GM12878 (cell line): Measurements from ENCODE around the gene RARA. TPM values are rescaled to one million over a fixed set of nuclear protein-coding genes. Genes with fewer than 3 reads are reported as not detected.

Source experiments
- ATAC-seq: fragments of 200-7000 bp; cut with Tn5 transposase; 3 replicates; pipeline ENCODE4 v1.9.1; 2020; ENCODE audit warnings: mild to moderate bottlenecking, moderate library complexity
- BruUV-seq: library from RNA; stranded (reverse); fragments of 400-500 nt; replicated peaks from 2 replicates; lab custom pipeline; 2021; lab: Mats Ljungman, UMichigan
- CTCF ChIA-PET: fragments of 300-600 bp; sonication (Branson Sonifier 250); formaldehyde crosslinking; extraction: SDS; loops from one replicate; lab custom pipeline; 2021; ENCODE audit warnings: inconsistent platforms; lab: Yijun Ruan, JAX
- POLR2A ChIA-PET: fragments of 350-600 bp; formaldehyde crosslinking; extraction: SDS; loops from one replicate; lab custom pipeline; 2021; ENCODE audit warnings: inconsistent platforms; lab: Charles Lee
- RAD21 ChIA-PET: fragments of 300-600 bp; sonication (Branson Sonifier 250); formaldehyde crosslinking; loops from one replicate; lab custom pipeline; 2023; ENCODE audit warnings: antibody characterized with exemption; ENCODE audit not compliant: unreplicated experiment; lab: Charles Lee
- SMC1A ChIA-PET: fragments of 300-600 bp; sonication (Branson Sonifier 250); formaldehyde crosslinking; loops from one replicate; lab custom pipeline; 2023; ENCODE audit not compliant: unreplicated experiment, uncharacterized antibody; lab: Charles Lee
- DNase-seq: peaks from one replicate; pipeline ENCODE4 v3.0.0-alpha.2; 2011; ENCODE audit warnings: low read depth, low spot score
- FAIRE-seq: peaks from 3 replicates; lab custom pipeline; 2011; peaks lifted over from hg19 to GRCh38; lab: Jason Lieb, UNC
- H2AFZ ChIP-seq: 2 replicates; pipeline ENCODE4 v1.6.0; 2011; ENCODE audit warnings: low read depth, low read length, control low read depth; ENCODE audit not compliant: control insufficient read depth
- H3K27ac ChIP-seq: 2 replicates; pipeline ENCODE4 v1.5.1; 2011; ENCODE audit warnings: control low read depth; ENCODE audit not compliant: control insufficient read depth, insufficient read depth
- H3K27me3 ChIP-seq, 2 experiments: replicated peaks in 1 of 2; 2 replicates each; pipeline versions ENCODE4 v1.6.0 to v1.6.1; 2011; ENCODE audit warnings: low read length in 1 of 2; ENCODE audit not compliant: control insufficient read depth in 2 of 2, insufficient read depth in 2 of 2
- H3K36me3 ChIP-seq, 2 experiments: 2 replicates each; pipeline ENCODE4 v1.5.1; 2011; ENCODE audit warnings: low read length in 1 of 2; ENCODE audit not compliant: control insufficient read depth in 2 of 2, insufficient read depth in 2 of 2
- H3K4me1 ChIP-seq: 2 replicates; pipeline ENCODE4 v1.6.1; 2011; ENCODE audit warnings: mild to moderate bottlenecking, low read length, moderate library complexity, mixed read lengths; ENCODE audit not compliant: control insufficient read depth, insufficient read depth
- H3K4me2 ChIP-seq: 2 replicates; pipeline ENCODE4 v1.6.0; 2011; ENCODE audit warnings: control low read depth; ENCODE audit not compliant: control insufficient read depth, insufficient read depth
- H3K4me3 ChIP-seq: fragments of 200-600 bp; sonication (generic); 2 replicates; pipeline ENCODE4 v1.5.1; 2016
- H3K79me2 ChIP-seq: 2 replicates; pipeline ENCODE4 v1.6.0; 2011; ENCODE audit warnings: low read length; ENCODE audit not compliant: control insufficient read depth, insufficient read depth
- H3K9ac ChIP-seq: 2 replicates; pipeline ENCODE4 v1.8.0; 2011; ENCODE audit warnings: low read length, control low read depth, mixed read lengths; ENCODE audit not compliant: control insufficient read depth, insufficient read depth
- H3K9me3 ChIP-seq: replicated peaks from 3 replicates; pipeline ENCODE4 v1.5.1; 2011; ENCODE audit warnings: mild to moderate bottlenecking, low read length; ENCODE audit not compliant: control insufficient read depth, insufficient read depth
- H4K20me1 ChIP-seq: 2 replicates; pipeline ENCODE4 v1.6.0; 2011; ENCODE audit not compliant: control insufficient read depth, insufficient read depth
- E4F1 ChIP-seq: fragments of 450-650 bp; IDR thresholded peaks from 2 replicates; pipeline ENCODE4 v1.6.1; 2018; ENCODE audit warnings: borderline replicate concordance, mild to moderate bottlenecking; ENCODE audit not compliant: partially characterized antibody
- EZH2 ChIP-seq: IDR thresholded peaks from 2 replicates; pipeline ENCODE4 v1.6.1; 2012; ENCODE audit warnings: low read depth, mild to moderate bottlenecking, control low read depth, inconsistent platforms, low read length, borderline replicate concordance; ENCODE audit not compliant: control insufficient read depth
- HCFC1 ChIP-seq: fragments of 150-350 bp; IDR thresholded peaks from 2 replicates; pipeline ENCODE4 v1.6.1; 2014; ENCODE audit warnings: low read length
- IKZF2 ChIP-seq, 2 experiments: fragments of 450-650 bp; IDR thresholded peaks; 2 replicates each; pipeline ENCODE4 v1.6.1; 2017; ENCODE audit warnings: mild to moderate bottlenecking in 2 of 2, moderate library complexity in 2 of 2
- JUNB ChIP-seq: IDR thresholded peaks from 2 replicates; pipeline ENCODE4 v1.6.1; 2016; ENCODE audit warnings: antibody characterized with exemption, mild to moderate bottlenecking
- KAT2A ChIP-seq: conservative IDR thresholded peaks from 2 replicates; pipeline ENCODE4 v1.6.1; 2011; ENCODE audit warnings: low read depth, low read length; ENCODE audit not compliant: control insufficient read depth
- NR2C1 ChIP-seq: fragments of 450-650 bp; IDR thresholded peaks from 2 replicates; pipeline ENCODE4 v1.6.1; 2017; ENCODE audit warnings: antibody characterized with exemption, mild to moderate bottlenecking, moderate library complexity
- POU2F2 ChIP-seq: IDR thresholded peaks from 3 replicates; pipeline ENCODE4 v1.6.1; 2011; ENCODE audit warnings: low read depth, mild to moderate bottlenecking, low read length, borderline replicate concordance
- RAD51 ChIP-seq: fragments of 450-650 bp; IDR thresholded peaks from 2 replicates; pipeline ENCODE4 v1.6.1; 2016; ENCODE audit warnings: moderate library complexity, mild to moderate bottlenecking, inconsistent platforms
- SP1 ChIP-seq: IDR thresholded peaks from one replicate; pipeline ENCODE4 v1.6.1; 2011; ENCODE audit warnings: low read depth, low read length
- SPI1 ChIP-seq: IDR thresholded peaks from 2 replicates; pipeline ENCODE4 v1.6.1; 2011; ENCODE audit warnings: low read depth, mild to moderate bottlenecking, low read length, moderate library complexity, borderline replicate concordance; ENCODE audit not compliant: insufficient read depth
- STAT1 ChIP-seq: fragments of 450-650 bp; conservative IDR thresholded peaks from 2 replicates; pipeline ENCODE4 v1.6.1; 2014; ENCODE audit warnings: antibody characterized with exemption, mild to moderate bottlenecking
- TCF3 ChIP-seq: IDR thresholded peaks from 2 replicates; pipeline ENCODE4 v1.6.1; 2012; ENCODE audit warnings: low read depth, mild to moderate bottlenecking, low read length, borderline replicate concordance; ENCODE audit not compliant: insufficient read depth
- WGBS: methylation state at CpG from one replicate; pipeline ENCODE4 v1.1.6; 2016; ENCODE audit warnings: low lambda C conversion rate; ENCODE audit not compliant: insufficient replicate concordance, insufficient coverage; ENCODE audit errors: missing lambda C conversion rate; 5-methylcytosine and 5-hydroxymethylcytosine counted together
- in situ Hi-C: fragments of 300-500 bp; cut with MboI; formaldehyde crosslinking; loops from 9 replicates; pipeline ENCODE4 v1.14.3; 2018; ENCODE audit warnings: mixed read lengths
- intact Hi-C: fragments of 100-400 bp; cut with micrococcal nuclease; formaldehyde crosslinking; loops from one replicate; pipeline ENCODE4 v1.14.2; 2022; ENCODE audit not compliant: unreplicated experiment
- polyA plus RNA-seq, 11 experiments: library from polyadenylated mRNA; depleted of rRNA in 4 of 11; unstranded in 6 of 11; stranded (reverse) in 5 of 11; fragments of >200 nt; fragmentation: Nextera tagmentation in 4 of 11; fragmentation: Illumina TruSeq in 1 of 11; extraction: Ambion mirVana in 4 of 11; extraction: Trizol in 1 of 11; gene quantifications; 1 replicate in 1 of 11; 2 replicates in 10 of 11; pipeline versions ENCODE4 v1.2.1 to v1.2.3, GENCODE V29; 2011 to 2016; ENCODE audit warnings: inconsistent platforms in 2 of 11, missing spikeins in 2 of 11, low read depth in 1 of 11
- total RNA-seq, 4 experiments: library from RNA; depleted of rRNA in 3 of 4; stranded (reverse); fragments of >200 nt in 3 of 4; fragmentation: Illumina TruSeq in 1 of 4; extraction: Trizol in 1 of 4; gene quantifications; 2 replicates each; pipeline versions ENCODE4 v1.2.1 to v1.2.3, GENCODE V29; 2013 to 2021
- TF ChIP-seq, protein P1 (sequence below): fragments of 450-650 bp; formaldehyde crosslinking; IDR thresholded peaks from 2 replicates; pipeline ENCODE4 v1.4.0; 2022; ENCODE audit warnings: mild to moderate bottlenecking, moderate library complexity

The RARA gene
- total and polyA plus RNA-seq, 10 of the 15 experiments (the other 5 are each of a cell fraction or from before 2014, with no cell fraction given) = 0.13 to 33.6 (median 13.6) TPM

DNA sequence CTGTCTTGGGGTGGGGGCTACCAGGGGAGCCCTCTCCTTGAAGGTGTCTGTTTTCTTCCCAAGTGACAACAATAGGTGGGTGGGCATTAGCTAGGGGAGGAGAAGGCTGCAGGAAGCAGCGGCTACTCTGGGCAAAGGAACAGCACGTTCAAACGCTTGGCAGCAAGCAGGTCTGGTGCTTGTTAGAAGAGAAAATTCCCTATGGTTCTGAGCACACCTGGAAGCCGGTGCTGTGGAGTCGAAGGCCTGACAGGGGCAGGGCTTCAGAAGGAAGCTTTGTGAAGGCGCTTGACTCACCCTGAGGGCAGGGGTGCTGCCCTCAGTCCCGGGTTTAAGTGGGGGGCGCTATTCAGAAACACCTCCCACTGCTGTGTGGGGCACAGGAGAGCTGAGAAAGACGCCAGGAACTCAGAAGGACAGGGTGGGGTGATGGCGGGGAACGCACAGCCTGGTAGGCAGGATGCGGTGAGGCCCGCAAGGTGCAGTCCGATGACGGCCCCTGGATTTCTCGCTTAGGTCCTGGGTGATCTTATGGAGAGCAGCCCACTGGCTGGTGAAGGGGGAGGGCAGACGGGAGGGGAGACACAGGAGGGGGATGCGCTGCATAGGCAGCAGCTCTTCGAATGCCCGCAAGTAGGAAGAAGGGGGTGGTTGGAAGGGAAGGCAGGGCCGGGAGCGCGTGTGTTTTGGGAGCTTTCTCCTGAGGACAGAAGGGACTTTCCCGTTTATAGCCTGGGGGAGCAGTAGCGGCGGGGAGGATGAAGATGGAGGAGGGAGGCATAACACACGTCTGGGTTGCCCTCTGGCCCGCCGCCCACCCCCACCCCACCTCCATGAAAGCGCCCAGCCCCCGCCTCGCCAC lies 52.3 kb downstream of the RARA start:
- WGBS = 58% methylated on average over 24 of the region's 32 CpGs
- Histone ChIP-seq H3K9me3 (no peaks in the 10 kb centered on the region; the same call in 2 of the 3 replicates), H3K27ac (no peak overlapping the region), H3K4me1 (no peaks in the 10 kb centered on the region; the same call in none of the 2 replicates), H3K36me3 (peaks cover 0 to 2% of the 10 kb centered on the region in 2 experiments; a peak in 1 of 4 replicates), H3K4me3 (no peak overlapping the region), H3K4me2 (no peak overlapping the region), H2AFZ (no peak overlapping the region), H3K27me3 (peaks cover 0 to 2% of the 10 kb centered on the region in 2 experiments; a peak in 1 of 4 replicates), H4K20me1 (no peaks in the 10 kb centered on the region), H3K79me2 (no peaks in the 10 kb centered on the region), H3K9ac (no peak overlapping the region)
- intact Hi-C loops = loop anchor here (5.0 kb wide), 2 partner anchors 81 to 186 kb away; partner anchors contain the start of gene IGFBP4
- FAIRE-seq = no peak
- POLR2A ChIA-PET = interaction anchor here (2.2 to 2.3 kb wide), 2 partner anchors 53 to 170 kb away, joined by 5 read pairs; no protein-coding TSS in a partner anchor
- BruUV-seq = no TSS peak
- CTCF ChIA-PET = interaction anchor here (0.6 to 5.9 kb wide), 14 partner anchors 15 to 285 kb away, joined by 3 to 75 read pairs (median 4); partner anchors contain the start of gene TOP2A
- no peak for ATAC-seq
- no peak for DNase-seq
- in situ Hi-C loops = no loop called here
- TF ChIP-seq HCFC1 (no peak), NR2C1 (no peak), E4F1 (no peak), IKZF2 (IDR thresholded peaks at IDR 0.05) (no peak), SPI1 (no peak), POU2F2 (no peak), TCF3 (no peak), SP1 (no peak), STAT1 (no peak), RAD51 (no peak), EZH2 (no peak), JUNB (no peak), KAT2A (no peak)
- TF ChIP-seq, protein P1, sequence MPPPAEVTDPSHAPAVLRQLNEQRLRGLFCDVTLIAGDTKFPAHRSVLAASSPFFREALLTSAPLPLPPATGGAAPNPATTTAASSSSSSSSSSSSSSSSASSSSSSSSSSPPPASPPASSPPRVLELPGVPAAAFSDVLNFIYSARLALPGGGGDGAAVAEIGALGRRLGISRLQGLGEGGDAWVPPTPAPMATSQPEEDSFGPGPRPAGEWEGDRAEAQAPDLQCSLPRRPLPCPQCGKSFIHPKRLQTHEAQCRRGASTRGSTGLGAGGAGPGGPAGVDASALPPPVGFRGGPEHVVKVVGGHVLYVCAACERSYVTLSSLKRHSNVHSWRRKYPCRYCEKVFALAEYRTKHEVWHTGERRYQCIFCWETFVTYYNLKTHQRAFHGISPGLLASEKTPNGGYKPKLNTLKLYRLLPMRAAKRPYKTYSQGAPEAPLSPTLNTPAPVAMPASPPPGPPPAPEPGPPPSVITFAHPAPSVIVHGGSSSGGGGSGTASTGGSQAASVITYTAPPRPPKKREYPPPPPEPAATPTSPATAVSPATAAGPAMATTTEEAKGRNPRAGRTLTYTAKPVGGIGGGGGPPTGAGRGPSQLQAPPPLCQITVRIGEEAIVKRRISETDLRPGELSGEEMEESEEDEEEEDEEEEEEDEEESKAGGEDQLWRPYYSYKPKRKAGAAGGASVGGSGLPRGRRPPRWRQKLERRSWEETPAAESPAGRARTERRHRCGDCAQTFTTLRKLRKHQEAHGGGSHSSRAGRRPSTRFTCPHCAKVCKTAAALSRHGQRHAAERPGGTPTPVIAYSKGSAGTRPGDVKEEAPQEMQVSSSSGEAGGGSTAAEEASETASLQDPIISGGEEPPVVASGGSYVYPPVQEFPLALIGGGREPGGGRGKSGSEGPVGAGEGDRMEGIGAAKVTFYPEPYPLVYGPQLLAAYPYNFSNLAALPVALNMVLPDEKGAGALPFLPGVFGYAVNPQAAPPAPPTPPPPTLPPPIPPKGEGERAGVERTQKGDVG (CRISPR knock-in tag) = no peak
- SMC1A ChIA-PET = interaction anchor here (0.8 to 4.9 kb wide), 3 partner anchors 58 to 173 kb away, joined by 3 to 38 read pairs (median 3); no protein-coding TSS in a partner anchor
- RAD21 ChIA-PET = interaction anchor here (0.8 to 3.5 kb wide), 5 partner anchors 9 to 174 kb away, joined by 3 to 29 read pairs (median 3); no protein-coding TSS in a partner anchor
